GM19452 (cell line): ENCODE results near the gene RGS7.
A peak's percentile ranks its signal among the peaks of the same experiment; 100 is the strongest.

Source experiments
- ATAC-seq: cut with Tn5 transposase; IDR thresholded peaks from one replicate; pipeline ENCODE4 v1.9.1; 2021; ENCODE audit not compliant: unreplicated experiment

The RGS7 gene

GRCh38 chr1:241356519-241357365 lies at the start of gene RGS7:
TSS of gene RGS7 (minus strand) at chr1:241357205.
- peak; percentile 63 for ATAC-seq

DNA sequence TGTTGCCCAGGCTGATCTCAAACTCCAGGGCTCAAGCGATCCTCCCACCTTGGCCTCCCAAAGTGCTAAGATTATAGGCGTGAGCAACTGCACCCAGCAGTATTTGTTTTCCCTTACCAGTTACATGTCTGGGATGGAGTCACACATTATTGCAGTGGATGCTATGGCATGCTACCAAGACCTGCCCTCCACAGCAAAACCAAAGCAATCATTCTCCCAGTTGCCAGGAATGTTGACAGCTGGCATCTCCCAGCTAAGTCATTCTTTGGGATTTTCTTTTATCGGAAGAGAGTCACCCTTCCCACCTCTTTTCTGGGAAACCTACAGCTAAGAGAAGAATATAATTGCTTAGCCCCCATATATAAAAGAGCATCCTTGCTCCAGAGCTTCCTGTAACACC lies 49.4 kb upstream of the RGS7 start:
- ATAC-seq: no peak

DNA sequence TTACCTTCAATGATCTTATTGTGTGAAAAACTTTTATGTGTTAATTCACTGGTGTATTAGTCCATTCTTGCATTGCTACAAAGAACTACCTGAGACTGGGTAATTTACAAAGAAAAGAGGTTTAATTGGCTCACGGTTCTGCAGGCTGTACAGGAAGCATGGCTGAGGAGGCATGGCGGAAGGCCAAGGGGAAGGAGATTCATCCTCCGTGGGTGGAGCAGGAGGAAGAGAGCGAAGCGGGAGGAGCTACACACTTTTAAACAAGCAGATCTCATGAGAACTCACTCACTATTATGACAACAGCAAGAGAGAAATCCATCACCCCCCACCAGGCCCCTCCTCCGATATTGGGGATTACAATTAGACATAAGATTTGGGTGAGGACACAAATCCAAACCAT lies 44.2 kb upstream of the RGS7 start:
- ATAC-seq: no peak

GRCh38 chr1:241396747-241397681 lies 40.0 kb upstream of the RGS7 start:
- no peak for ATAC-seq

DNA sequence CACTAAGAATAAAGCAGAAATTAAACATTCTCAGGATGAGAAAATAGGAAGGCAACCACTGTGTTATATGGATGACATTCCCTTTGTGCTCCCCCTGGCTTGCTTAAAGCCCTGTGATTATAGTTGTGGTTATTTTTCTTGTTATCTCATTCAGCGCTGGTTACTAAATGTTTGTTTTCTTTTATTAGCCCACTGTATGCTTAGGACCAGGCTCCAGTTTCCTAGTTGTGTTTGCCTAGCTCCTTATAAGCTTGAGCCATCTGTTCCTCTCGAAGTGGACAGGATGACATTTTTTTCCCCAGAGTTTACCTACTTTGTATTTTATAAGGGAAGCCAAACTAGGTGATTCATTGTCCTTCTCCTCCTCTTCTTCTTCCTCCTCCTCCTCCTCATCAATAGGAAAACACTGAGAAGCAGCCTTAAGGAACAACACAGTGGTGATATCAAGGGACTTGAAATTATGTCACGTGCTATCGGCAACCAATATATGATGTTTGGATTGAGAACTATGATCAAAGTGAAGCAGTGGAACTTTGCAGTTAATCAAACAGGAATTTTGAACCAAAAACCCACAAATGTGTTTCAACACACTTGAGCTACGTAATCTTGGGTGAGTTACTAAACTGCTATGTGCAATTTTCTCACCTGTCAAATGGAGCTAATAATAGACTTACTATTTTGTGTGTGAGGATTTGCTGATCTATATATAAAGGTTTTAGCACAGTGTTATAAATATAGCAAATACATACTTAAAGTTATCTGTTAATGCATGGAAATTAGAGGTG lies 35.1 kb upstream of the RGS7 start:
- ATAC-seq: no peak

GRCh38 chr1:241390526-241390925 lies 33.5 kb upstream of the RGS7 start:
- ATAC-seq: no peak

DNA sequence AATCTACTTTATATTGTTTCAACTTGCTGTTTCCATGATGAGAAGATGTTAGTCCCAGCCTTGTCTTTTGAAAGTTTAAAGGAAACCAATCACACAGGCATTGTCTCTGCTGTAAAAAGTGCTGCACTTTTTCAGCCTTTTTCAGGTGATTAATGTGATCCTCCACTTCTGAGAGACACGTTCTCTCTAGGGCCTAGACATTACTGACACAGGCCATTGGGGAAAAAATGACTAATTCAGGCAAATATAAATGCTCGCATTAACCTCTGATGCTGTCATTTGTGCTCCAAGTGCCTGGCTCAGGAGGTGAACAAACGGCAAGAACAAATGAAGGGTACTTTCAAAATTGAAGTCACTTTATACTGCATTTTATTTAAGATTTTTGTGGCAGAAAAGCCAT lies 32.4 kb upstream of the RGS7 start:
- ATAC-seq: no peak

DNA sequence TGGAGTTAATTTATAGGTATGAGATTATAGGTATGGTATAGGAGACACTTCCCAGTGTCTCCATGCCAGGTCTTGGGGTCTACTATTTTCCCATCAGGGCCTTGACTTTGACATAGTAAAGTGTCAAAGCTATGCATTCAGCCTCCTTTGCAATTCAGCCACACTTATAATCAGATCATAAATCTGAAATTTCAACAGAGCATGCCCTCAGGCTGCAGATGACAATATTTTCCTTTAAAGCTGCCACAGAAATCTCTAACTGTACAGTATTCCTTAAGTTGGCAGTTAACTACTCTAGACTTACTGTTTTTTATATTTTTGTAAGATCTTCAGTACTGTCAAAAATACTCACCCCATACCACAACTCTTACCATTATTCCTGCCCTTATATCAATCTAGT lies 30.2 kb upstream of the RGS7 start:
- ATAC-seq: no peak

DNA sequence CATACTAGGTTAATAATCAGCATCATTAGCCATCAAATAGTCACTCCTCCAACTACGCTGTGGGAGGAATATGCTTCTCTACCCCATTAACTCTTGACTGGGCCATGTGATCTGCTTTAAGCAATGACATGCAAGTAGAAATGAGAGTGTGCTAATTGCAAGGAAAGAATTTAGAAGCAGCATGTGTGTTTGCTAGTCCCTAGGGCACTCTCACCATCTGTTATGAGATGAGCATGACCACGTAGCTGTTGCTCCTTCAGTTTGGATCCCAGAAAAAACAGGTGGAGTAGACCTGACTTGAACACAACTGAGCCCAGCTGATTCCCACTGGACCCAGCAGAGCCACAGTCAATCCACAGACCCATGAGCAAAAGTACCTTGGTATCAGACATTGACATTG lies 19.7 kb upstream of the RGS7 start:
- no peak for ATAC-seq

- no peak for ATAC-seq
Measured at GRCh38 chr1:241375886-241376285, 18.9 kb upstream of the RGS7 start.

- ATAC-seq: no peak
Measured at GRCh38 chr1:241366196-241366595, 9.2 kb upstream of the RGS7 start.

DNA sequence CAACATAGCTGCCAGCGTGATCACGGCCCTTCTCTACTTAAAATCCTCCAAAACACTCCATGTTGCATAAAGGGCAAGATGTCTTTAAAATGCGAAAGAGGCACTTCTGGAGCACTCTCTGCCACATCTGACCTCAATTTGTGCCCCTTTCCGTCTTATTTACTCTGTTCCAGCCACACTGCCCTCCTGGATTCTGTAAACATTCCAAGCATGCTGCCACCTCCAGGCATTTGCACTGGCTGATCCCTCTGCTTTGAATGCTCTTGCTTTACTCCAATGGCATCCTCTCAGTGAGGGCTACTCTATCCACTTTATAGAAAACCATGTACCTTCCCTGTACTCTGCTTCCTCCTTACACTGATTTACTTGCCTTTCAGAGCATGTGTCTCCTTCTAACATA lies 5.3 kb upstream of the RGS7 start:
- no peak for ATAC-seq

- no peak for ATAC-seq
Measured at GRCh38 chr1:241357366-241358340, 648 bp upstream of the RGS7 start.

DNA sequence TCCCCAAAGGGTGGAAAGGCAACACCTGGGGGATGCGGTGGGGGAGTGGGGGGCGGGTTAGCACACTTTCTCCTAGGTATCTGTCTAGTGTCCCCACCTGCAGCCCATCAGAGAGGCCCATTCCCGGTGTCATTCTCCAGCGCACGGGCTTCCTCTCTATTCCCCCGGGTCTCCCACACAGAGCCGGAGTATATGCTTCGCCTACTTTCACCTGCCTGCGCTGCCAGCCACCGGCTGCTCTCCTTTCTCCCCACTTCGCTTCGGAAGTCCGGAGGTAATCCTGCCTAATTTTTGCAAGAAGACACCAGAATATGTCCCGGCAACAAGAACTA lies 852 bp downstream of the RGS7 start:
- ATAC-seq: peak; percentile 5

DNA sequence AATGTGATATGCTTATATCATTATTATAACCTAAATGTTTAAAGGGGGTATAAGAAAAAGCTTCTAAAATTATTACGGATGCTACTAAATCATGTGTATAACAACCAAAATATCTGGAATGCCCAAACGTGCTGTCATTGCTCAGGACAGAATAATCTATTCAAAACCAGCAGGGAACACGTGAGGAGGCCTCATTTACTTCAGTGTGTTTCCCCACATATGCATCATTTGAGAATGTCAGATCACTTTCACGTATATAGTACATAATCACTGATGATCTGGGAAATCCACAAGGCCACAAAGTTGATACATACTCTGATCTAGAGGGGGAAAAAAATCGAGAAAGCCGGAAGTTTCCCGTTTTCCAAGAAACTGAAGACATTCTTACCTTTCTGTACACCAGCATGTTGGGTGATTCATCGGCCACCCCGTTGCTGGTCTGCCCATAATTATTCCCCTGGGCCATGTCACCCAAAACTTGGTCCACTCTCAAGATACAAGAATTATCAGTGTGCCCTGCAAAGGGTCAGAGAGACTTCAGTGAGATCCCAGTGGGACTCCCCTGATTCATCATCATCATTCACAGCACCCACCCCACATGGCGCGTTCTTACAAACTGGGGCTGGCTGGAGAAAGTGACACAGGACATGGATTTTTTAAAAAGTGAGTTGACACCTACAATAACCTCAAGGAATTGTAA lies 1.5 kb downstream of the RGS7 start:
- ATAC-seq: no peak

DNA sequence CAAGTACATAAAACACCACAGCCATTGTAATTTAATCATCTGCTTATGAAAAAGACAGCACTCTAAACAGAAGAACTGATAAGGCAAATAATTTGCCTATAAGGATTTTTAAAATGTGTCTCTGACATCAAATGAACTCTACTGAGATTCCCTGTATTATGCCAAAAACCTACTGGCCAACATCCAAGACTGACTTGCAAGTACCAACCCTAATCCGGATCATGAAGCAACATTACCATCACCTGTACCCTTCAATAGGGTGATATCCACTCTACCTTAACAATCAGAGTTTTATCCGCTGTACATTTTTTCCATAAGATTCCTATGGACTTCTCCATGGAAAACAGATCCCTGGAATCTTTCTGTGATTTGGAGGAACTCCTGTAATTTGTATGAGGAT lies 4.6 kb downstream of the RGS7 start:
- no peak for ATAC-seq

GRCh38 chr1:241351841-241352240 lies 5.2 kb downstream of the RGS7 start:
- no peak for ATAC-seq

GRCh38 chr1:241343956-241344355 lies 13.0 kb downstream of the RGS7 start:
- no peak for ATAC-seq

DNA sequence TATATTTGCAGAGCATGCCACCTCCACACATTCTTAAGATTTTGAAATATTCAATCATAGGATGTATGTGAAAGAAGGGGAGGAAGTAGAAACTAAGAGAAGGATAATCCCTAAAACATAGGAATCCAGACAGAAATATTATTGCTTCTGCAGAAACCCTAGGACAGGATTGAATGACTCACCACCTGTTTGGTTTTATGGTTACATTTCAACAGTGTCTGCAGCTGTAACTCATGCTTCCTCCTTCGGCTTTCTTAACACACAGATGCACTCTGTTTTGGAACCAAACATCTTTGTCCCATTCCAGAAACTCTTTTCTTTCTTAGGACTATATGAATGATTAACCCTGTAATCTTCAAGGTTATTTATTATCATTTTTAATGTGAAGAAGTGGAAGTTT lies 20.7 kb downstream of the RGS7 start:
- no peak for ATAC-seq

DNA sequence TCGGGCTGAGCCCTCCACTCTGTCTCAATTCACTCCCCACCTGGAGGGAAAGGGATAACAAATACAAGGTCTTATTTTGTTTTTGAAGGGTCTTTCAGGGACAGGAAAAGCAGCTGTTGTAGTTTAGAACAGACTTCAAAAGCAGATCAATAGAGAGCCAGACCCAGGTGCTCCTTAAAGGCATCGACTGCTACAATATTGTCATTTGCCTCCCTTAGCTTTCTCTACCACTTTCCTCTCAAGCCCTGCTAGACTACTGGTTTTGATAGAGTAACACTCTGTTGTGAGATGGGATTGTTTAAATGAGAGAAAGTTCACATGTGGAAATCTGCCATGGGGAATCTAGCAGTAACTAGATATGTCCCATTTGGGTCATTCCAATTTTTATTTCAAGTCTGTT lies 24.0 kb downstream of the RGS7 start:
- no peak for ATAC-seq
